H4 (cell line): Measurements from ENCODE around the gene CCL17. TPM values are rescaled to one million over a fixed set of nuclear protein-coding genes. Genes with fewer than 3 reads are reported as not detected.
"Not testable (repeated sequence)": the region's sequence is repeated elsewhere in the genome, so short reads cannot be mapped to it uniquely, and the experiment has no call there.

Experiments used
- DNase-seq: peaks from one replicate; pipeline ENCODE4 v3.0.0-alpha.2; 2015; ENCODE audit warnings: low spot score
- total RNA-seq: library from RNA; depleted of rRNA; stranded (reverse); fragments of >200 nt; shearing (Covaris generic); gene quantifications from 2 replicates; pipeline ENCODE4 v1.2.3, GENCODE V29; 2014

Gene CCL17
- total RNA-seq, 1 experiment from 2014 or later = not detected

DNA sequence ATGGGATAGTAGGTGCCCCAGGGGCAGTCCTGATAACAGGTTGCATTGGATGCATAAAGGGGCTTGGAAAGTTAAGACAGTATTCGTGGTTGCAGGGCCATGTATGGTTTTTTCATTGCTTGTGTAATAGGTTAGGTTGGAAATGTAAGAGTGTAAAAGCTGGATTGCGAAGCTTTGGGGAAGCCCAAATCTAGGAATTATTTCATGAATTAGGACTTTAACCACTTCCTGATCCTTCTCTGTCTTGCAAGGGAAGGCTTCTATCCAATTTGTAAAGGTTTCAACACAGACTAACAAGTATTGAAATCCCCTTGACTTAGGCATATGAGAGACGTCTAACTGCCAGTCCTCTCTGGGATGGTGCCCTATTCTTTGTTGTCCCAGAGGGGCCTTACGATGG lies 7.8 kb upstream of the CCL17 start:
- DNase-seq = no peak

DNA sequence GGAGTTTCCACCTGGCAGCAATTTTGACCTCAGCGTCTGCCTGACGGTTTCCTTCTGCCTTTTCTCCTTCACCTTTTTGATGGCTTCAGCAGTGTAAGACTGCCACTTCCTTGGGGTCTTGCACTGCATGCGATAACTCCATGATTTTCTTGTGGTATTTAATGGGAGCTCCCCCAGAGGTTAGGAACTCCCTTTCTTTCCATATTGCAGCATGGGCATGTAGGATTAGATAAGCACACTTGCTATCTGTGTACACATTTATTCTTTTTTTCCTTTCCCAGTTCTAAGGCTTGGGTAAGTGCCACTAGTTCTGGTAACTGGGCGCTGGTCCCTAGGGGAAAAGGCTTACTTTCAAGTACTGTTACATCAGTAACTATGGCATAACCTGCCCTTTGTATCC lies 7.1 kb upstream of the CCL17 start:
- not testable (repeated sequence) for DNase-seq

DNA sequence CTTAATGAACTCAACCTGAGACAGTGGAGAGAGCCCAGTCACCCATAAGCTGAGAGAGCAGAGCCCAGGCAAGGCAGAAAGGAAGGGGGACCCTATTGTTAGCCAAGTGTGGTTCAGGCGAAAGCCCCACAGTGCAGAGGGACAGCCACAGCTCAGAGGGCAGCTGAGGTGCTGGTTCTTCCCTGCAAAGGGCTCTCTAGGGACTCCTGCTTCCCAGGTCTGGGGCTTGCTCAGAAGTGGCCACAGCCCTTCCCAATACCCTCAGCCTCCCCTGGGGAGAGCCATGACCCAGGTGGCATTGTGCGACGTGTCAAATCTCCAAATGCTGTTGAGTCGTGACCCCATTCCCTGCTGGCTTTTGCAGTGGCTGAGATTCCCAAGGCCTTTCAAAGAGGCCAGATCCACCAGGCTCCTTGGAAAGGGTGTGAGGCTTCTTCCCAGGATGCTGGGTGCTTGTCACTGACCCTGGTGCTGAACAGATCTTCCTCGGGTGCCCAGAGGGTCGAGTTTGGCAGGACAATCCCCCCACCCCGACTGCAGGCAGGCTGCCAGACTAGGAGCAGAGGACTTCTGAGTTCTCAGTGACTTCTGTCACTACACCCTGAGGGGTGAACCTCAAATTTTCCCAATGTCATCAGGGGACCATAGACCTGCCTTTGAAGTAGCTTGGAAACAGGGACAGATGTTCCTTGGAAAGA lies 2.5 kb upstream of the CCL17 start:
- no peak for DNase-seq

DNA sequence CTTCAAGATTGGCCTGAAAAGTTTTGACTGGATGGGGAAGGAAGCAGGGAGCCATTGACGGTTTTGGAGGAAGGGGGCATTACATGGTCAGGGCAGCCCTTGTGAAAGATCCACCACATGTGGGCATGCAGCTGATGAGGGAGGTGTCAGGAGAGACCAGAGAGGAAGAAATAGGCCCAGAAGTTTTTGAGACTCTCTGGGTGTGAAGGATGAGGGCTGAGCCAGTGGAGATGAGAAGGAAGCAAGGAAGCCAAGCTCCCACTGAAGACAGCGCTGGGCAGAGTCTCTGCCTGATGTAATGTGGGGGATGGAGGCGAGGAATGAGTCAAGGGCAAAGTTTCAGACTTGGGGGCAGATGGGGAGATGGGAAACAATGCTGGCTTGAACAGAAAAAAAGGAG lies 530 bp downstream of the CCL17 start:
- no peak for DNase-seq

DNA sequence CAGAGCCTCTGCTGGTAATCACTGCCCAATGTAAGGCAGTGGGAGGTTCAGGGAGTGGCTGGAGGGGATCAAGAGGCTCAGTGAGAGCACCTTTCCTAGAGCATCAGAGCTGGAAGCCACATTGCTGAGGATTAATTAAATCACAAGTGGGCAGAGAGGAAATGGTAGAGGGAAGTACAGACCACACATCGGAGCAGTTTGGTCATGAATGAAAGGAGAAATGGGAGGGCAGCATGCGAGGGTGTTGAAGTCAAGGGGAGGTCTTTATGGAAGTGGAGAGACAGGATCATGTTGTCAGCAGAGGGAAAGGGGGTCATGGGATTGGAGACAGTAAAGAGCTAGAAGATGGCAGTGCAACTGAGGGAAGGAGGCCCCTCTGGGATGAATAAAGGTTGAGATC lies 2.3 kb downstream of the CCL17 start:
- DNase-seq = no peak

DNA sequence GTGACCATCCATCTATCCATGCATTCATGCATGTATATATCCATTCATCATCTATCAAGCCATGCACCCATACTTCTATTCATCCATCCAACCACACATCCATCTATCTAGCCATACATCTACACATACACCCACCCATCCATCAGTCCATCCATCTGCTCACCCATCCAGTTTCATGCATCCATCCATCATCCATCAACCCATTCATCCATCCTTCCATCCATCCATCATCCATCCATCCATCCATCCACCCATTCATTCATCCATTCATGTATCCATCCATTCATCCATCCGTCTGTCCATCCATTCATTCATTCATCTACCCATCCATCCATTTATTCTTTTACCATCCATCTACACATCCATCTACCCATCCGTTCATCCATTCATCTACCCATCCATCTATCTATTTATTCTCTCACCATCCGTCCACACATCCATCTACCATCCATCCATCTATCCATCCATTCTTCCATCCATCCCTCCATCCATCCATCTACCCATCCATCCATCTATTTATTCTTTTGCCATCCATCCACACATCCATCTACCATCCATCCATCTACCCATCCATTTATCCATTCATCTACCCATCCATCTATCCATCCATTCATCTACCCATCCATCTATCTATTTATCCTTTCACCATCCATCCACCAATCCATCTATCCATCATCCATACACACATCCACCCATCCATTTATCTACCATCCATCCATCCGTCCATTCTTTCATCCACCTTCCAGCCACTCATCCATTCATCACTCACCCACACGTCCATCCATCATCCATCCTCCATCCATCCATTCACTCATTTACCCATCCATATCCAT lies 3.2 kb downstream of the CCL17 start:
- DNase-seq = no peak

DNA sequence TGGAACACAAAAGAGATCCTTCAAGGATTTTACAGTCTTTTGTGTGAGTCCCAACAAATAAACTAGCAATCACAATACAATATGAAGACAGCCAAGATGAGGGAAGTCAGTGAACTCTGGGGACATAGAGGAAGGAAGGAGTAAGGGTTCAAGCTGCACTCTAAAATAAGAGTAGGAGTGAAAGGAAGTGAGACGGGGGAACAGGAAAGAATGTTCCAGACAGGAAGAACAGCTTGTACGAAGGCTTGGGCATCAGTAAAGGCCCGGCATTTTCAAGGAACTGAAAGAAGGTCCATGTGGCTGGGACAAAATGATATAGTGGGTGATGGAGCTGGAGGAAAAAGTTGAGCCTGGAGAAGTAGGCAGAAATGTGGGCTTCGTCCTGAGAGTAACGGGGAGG lies 4.5 kb downstream of the CCL17 start:
- DNase-seq = no peak

DNA sequence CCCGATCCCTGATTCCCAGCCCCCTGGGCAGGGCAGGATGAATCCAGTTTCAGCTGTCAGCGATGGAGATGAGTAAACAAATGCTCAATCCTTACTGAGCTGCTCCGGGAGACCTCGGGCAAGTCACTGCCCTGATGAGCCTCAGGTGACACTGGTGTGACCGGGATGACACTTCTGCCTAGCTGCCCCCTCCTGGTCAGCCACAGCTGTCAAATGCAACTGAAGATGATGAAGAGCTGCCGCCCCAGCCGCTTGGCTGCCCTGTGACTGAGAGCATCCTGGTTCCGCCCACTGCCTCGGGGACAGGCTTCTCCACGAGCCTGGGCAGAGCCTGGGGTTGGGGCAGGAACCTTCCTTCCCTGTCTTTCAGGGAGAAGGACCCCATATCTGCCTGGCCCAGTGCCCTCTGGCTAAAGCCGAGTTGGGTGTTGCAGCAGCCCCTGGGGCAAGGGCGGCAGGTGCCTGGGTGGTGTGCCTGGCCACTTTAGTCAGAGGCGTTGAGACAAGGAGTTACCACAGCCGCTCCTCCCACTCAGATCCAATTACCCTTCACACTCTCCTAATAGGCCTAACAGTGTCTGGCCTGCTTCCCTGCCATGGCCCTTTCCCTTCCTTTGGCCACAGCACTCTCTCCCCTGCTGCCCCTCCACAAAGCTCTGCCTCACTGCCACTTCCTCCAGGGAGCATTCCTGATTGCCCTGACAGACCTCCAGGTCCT lies 5.5 kb downstream of the CCL17 start:
- DNase-seq = no peak

DNA sequence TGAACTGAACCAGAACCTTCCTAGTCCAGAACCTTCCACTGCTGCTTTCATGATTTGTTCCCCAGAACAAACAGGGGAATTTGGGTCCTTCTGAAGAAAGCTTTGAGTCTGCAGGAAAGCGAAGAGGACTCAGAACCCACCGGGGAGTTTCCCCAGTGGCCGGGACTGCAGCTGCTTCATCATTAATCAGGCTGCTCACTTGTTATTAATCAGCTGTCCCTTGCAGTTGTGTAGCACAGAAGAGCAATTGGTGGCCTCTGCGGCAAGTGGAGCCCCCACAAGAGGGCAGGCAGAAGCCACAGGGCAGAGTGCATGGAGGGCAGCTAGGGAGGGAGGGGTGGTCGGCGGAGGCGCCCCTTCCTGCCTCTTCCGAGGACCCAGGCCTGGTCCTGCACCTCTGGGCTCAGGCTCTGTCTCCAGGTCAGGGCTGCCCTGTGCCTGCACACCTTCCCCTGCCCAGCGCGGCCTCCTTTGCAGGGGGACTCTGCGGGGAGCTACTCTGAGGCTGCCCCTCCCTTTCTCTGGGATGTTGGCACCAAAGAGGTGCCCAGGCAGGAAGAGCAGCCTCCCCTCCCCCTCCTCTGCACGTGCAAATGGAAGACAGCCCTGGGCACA lies 6.9 kb downstream of the CCL17 start:
- no peak for DNase-seq

DNA sequence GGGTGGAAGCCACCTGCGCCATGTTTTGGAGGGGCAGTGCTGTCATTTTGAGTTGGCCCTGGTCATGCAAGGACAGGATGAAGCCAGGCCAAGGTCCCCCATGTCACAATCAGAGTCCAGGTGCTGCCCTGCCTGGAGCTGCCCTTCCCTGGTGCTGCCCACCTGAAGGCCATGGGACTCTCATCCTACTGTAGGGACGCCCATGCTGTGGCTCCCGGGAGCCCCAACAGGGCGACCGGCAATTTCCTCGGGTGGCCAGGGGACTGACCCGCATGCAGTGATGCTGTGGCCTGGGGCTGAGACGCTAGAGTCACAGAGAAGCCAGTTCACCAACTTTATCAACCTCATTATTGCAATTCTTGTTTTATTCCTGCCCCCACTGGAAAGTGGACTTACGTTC lies 8.0 kb downstream of the CCL17 start:
- DNase-seq = no peak

DNA sequence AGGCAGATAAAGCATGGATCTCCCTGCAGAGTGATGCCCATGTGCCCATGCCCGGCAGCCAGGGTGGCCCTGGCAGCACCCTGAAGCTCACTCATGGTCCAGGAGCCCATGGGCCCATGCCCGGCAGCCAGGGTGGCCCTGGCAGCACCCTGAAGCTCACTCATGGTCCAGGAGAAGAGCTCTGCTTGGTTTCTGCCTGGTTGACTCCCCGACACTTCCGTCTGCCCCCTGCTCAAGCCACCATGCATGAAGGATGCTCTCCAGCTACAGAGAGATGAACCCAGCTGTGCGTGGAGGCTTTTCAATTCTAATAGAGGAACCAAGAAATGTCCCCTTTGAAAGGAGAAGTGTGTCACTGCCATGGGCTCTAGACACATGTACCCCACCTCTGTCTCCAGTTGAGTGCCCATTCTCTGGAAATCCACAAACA lies 8.7 kb downstream of the CCL17 start:
- DNase-seq = no peak

DNA sequence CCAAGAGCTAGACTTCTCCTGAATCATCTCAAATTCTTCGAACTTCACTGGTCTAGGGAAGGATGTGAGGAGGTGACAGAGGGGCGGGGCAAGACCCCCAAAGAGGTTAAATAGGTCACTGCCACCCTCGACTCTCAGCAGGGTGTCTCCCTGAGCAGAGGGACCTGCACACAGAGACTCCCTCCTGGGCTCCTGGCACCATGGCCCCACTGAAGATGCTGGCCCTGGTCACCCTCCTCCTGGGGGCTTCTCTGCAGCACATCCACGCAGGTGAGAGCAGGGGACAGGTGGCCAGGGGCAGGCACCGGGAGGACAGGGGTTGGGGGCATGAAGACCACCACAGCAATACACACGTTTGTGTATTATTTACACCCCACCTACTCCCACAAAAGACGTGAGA lies 9.2 kb downstream of the CCL17 start:
- no peak for DNase-seq

DNA sequence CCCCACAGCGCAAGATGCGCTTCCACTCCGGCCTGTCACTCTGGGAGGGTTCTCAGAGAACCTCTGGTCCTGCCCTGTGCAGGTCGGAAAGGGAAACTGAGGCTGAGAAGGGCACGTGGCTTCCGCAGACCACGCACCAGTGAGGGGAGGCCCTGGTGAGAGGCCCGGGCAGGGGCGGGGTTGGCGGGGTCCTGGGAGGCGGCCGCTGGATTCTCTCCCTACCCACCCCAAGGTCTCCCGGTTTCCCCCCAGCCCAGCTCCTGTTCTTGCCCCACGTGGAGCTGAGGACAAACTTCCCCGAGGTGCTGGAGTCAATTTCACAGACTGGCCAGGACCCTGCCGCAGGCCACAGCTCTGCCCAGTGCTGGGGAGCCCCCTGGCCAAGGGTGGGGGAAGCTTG lies 11.5 kb downstream of the CCL17 start:
- DNase-seq = no peak

DNA sequence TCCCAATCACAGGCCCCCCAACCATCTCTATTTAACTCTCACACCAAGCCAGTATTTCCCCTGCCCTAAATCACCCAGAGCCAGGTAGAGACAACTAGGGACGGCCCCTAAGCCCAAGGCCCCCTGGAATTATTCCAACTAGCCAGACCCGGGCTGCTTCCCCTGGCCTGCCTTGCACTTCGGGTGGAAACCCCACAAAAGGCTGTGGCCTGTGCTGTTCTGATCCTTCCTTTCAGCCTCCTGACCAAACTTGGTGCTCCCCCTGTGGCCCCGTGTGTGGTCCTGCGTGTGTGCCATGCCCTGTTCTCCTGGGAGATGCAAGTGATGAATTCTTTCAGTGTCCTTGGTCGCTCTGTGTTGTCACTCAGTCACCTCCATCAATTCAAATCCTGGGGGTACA lies 14.9 kb downstream of the CCL17 start:
- no peak for DNase-seq

DNA sequence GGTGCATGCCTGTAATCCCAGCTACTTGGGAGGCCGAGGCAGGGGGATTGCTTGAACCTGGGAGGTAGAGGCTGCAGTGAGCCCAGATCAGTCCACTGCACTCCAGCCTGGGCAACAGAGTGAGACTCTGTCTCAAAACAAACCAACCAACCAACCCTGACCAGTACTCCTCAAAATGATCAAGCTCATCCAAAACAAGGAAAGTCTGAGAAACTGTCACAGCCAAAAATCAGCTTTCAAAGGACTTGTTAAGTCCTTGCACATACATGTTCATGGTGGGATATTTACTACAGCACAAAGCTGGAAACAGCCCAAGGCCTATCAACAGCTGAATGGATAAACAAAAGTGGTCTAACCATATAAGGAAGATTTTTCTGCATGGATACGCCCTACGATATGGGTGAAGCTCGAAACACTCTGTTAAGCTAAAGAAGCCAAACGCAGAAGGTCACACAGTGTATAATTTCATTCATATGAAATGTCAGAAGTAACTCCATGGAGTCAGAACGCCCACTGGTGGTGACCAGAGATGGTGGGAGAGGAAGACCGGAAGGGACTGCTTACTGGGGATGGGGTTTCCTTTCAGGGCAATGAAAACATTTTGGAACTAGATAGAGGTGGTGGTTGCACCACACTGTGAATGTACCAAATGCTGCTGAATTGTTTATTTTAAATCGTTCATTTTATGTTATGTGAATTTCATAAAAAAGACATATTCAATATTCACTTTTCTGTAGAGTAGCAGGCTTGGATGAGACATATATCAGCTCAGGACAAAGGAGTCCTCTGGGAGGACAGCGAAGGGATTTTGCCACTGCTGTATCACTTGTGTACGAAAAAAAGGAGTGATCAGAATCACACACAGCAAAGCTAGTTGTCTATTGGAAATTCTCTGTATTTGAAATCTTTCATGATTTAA lies 17.7 kb downstream of the CCL17 start:
- peak; percentile 71 for DNase-seq

DNA sequence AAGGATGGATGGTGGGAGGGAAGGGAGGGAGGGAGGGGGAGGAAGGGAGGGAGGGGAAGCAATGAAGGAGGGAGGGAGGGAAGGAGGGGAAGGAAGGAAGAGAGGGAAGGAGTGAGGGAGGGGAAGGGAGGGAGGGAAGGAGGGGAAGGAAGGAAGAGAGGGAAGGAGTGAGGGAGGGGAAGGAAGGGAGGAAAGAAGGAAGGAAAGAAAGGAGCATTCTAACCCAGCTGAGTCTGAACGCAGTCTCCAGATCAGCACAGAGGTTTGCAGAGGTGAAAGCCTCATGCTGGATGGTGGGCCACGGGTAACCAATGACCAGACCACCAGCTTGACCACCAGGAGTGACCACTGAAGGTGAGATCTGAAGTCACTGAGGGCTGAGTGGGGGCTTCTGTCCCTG lies 18.6 kb downstream of the CCL17 start:
- DNase-seq = no peak

DNA sequence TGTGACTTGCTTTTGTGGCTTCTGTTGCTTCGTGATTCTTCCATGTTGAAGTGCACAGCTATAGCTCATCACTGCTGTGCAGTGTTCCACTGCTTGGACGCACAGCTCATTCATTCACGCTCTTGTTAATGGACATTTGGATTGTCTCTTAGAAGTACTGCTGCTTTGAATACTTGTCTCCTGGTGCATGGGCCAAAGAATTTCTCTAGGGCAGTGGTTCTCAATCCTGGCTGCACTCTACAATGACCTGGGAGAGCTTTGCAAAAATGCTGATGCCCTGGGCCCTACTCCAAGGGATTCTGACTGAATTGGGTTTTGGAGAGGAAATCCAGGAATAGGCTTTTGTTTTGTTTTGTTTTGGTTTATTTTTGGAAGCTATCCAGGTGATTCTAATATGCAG lies 20.0 kb downstream of the CCL17 start:
- DNase-seq = no peak

DNA sequence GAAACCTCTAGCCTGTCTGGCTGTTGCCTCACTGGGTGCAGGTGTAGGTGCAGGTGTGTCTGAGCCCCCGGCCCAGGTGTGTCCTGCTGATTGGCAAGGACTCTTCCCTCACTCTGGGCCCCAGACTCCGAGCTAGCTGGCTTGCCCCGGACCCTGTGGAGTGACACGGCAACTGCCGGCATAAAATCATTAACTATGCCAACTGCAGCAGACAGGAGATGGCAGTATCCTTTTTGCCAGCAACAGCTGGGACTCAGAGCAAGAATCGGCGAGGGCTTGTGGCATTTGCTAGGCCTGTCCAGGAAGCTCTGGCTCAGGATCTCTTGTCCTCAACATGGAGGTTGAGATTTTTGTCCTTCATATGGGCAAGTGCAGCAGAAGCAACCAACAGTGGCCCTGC lies 21.8 kb downstream of the CCL17 start:
- no peak for DNase-seq

DNA sequence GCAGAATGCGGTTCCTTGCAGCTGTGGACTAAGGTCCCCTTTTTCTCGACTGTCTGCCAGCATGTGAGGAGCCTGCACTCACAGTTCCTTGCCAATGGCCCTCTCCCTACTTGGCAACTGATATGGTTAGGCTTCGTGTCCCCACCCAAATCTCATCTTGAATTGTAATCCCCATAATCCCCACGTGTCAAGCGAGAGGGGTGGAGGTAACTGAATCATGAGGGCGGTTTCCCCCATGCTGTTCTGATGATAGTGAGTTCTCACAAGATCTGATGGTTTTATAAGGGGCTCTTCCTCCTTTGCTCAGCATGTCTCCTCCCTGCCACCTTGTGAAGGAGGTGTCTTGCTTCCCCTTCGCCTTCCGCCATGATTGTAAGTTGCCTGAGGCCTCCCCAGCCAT lies 22.7 kb downstream of the CCL17 start:
- DNase-seq = no peak

DNA sequence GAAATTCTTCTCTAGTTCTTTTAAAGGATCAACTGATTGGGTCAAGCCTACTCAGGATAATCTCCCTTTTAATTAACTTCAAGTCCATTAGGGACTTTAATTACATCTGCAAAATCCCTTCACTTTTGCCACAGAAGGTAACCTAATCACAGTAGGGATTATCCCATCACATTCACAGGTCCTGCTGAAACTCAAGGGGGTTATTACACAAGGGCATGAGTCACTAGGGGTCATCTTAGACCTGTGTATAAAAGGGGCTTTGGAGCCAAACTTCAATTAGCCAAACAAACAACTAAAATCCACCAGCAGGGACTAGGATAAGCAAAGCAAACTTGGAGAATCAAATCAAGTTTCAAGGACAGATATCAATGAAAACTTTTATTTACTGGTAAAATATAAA lies 23.3 kb downstream of the CCL17 start:
- no peak for DNase-seq

DNA sequence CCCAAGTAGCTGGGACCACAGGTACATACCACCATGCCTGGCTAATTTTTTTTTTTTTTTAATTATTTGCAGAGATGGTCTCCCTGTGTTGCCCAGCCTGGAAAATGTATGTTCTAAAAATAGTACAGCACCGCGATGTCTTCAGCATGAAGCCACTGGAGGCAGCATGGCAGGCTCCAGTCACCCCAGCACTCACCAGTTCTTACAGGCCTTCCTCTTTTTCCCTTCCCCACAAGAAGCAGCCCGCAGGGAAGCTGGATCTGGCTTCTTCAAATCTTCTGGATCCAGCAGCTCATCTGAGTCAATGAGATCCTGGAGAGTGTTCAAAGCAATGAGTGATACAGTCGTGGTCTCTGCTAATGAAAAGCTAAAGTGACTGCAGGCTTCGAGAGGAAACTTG lies 26.4 kb downstream of the CCL17 start:
- DNase-seq = no peak
